GM23248 (cell line): ENCODE results near the gene ZFP57.

Experiments
- EZH2 ChIP-seq: fragments of 200-600 bp; sonication (generic); IDR thresholded peaks from 2 replicates; pipeline ENCODE4 v1.6.1; 2018; ENCODE audit warnings: antibody characterized with exemption, mild to moderate bottlenecking; ENCODE audit not compliant: insufficient read depth, poor library complexity, severe bottlenecking
- EZH2phosphoT487 ChIP-seq: fragments of 200-600 bp; sonication (generic); IDR thresholded peaks from 2 replicates; pipeline ENCODE4 v1.6.1; 2018; ENCODE audit warnings: antibody characterized with exemption, moderate library complexity, mild to moderate bottlenecking, low read depth; ENCODE audit not compliant: insufficient read depth

DNA sequence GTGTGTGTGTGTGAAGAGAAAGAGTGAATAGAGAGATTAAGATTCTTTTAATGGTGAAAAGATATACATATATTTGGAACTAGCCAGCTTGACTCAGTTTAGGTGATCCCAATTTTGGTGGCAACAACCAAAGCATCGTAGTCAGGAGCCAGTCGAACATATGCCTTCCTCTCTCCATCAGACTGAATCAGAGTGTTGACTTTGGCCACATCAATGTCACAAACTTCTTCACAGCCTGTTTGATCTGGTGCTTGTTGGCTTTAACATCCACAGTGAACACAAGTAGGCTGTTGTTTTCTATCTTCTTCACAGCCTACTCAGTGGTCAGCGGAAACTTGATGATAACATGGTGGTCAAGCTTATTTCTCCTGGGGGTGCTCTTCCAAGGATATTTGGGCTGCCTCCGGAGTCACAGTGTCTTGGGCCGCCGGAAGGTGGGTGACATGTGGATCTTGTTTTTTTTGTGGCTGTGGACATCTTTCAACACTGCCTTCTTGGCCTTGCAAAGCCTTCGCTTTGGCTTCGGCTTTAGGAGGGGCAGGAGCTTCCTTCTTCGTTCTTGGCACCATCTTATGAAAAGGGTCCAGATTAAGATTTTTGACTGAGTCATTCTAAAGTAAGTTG lies 45.7 kb upstream of the ZFP57 start:
- TF ChIP-seq EZH2 (no peak), EZH2phosphoT487 (no peak)
